Measurements from ENCODE around the gene NDUFS1.

DNA sequence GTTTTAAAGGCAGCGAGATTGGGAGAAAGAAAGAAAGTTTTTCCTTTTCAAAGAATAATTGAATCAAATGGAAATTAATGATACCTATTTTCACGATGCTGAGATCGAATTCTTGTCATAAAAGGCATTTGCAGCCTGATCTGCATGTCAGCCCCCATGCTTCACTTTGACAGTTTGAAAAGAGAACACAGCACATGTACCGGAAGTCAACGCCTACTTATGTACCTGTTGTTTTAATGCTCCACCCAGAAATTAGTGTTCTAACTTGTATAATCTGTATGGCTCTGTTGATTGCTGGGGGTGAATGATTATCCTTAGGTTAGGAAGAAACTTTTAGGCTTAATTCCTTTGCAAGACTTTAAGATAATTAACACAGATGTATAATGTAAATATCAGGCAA lies 31.4 kb upstream of the NDUFS1 start:
- TF ChIP-seq, protein P1, sequence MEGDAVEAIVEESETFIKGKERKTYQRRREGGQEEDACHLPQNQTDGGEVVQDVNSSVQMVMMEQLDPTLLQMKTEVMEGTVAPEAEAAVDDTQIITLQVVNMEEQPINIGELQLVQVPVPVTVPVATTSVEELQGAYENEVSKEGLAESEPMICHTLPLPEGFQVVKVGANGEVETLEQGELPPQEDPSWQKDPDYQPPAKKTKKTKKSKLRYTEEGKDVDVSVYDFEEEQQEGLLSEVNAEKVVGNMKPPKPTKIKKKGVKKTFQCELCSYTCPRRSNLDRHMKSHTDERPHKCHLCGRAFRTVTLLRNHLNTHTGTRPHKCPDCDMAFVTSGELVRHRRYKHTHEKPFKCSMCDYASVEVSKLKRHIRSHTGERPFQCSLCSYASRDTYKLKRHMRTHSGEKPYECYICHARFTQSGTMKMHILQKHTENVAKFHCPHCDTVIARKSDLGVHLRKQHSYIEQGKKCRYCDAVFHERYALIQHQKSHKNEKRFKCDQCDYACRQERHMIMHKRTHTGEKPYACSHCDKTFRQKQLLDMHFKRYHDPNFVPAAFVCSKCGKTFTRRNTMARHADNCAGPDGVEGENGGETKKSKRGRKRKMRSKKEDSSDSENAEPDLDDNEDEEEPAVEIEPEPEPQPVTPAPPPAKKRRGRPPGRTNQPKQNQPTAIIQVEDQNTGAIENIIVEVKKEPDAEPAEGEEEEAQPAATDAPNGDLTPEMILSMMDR (IDR thresholded peaks at IDR 0.05), result no peak
- TF ChIP-seq, protein P2, sequence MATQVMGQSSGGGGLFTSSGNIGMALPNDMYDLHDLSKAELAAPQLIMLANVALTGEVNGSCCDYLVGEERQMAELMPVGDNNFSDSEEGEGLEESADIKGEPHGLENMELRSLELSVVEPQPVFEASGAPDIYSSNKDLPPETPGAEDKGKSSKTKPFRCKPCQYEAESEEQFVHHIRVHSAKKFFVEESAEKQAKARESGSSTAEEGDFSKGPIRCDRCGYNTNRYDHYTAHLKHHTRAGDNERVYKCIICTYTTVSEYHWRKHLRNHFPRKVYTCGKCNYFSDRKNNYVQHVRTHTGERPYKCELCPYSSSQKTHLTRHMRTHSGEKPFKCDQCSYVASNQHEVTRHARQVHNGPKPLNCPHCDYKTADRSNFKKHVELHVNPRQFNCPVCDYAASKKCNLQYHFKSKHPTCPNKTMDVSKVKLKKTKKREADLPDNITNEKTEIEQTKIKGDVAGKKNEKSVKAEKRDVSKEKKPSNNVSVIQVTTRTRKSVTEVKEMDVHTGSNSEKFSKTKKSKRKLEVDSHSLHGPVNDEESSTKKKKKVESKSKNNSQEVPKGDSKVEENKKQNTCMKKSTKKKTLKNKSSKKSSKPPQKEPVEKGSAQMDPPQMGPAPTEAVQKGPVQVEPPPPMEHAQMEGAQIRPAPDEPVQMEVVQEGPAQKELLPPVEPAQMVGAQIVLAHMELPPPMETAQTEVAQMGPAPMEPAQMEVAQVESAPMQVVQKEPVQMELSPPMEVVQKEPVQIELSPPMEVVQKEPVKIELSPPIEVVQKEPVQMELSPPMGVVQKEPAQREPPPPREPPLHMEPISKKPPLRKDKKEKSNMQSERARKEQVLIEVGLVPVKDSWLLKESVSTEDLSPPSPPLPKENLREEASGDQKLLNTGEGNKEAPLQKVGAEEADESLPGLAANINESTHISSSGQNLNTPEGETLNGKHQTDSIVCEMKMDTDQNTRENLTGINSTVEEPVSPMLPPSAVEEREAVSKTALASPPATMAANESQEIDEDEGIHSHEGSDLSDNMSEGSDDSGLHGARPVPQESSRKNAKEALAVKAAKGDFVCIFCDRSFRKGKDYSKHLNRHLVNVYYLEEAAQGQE (IDR thresholded peaks at IDR 0.05; ENCODE audit: low read depth, low read length), result no peak
- TF ChIP-seq SMC3 (IDR thresholded peaks at IDR 0.05; ENCODE audit: low read depth, low read length), result no peak
- TF ChIP-seq, protein P3, sequence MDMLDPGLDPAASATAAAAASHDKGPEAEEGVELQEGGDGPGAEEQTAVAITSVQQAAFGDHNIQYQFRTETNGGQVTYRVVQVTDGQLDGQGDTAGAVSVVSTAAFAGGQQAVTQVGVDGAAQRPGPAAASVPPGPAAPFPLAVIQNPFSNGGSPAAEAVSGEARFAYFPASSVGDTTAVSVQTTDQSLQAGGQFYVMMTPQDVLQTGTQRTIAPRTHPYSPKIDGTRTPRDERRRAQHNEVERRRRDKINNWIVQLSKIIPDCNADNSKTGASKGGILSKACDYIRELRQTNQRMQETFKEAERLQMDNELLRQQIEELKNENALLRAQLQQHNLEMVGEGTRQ (IDR thresholded peaks at IDR 0.05; ENCODE audit: borderline replicate concordance, low read depth, low read length), result no peak

Measured in SK-N-SH (cell line).